K562 (cell line): ENCODE data around the gene CARMIL3. TPM values are rescaled to one million over a fixed set of nuclear protein-coding genes. Genes with fewer than 3 reads are reported as not detected.
"Not testable (repeated sequence)": the region's sequence is repeated elsewhere in the genome, so short reads cannot be mapped to it uniquely, and the experiment has no call there.

Experiments
- ATAC-seq: fragments of 200-7000 bp; cut with Tn5 transposase; 3 replicates; pipeline ENCODE4 v1.9.1; 2020; ENCODE audit warnings: moderate library complexity
- BruUV-seq: library from RNA; stranded (reverse); fragments of 400-500 nt; replicated peaks from 2 replicates; lab custom pipeline; 2021; lab: Mats Ljungman, UMichigan
- CTCF ChIA-PET: fragments of 300-600 bp; formaldehyde crosslinking; extraction: SDS; loops from one replicate; lab custom pipeline; 2021; ENCODE audit warnings: low intra/inter-chr PET ratio; lab: Yijun Ruan, JAX
- POLR2A ChIA-PET: fragments of 300-600, 350-650 bp; sonication (Branson Sonifier 250); formaldehyde crosslinking; extraction: SDS; loops from one replicate; lab custom pipeline; 2021; ENCODE audit warnings: antibody characterized with exemption, inconsistent platforms; lab: Yijun Ruan, JAX
- DNase-seq, 4 experiments: peaks; one replicate each; pipeline versions ENCODE4 v3.0.0 to v3.0.0-alpha.2; 2011 to 2018; ENCODE audit warnings: low spot score in 3 of 4, mixed read lengths in 3 of 4; ENCODE audit errors: extremely low read depth in 1 of 4
- FAIRE-seq: peaks from 2 replicates; lab custom pipeline; 2011; peaks lifted over from hg19 to GRCh38; lab: Jason Lieb, UNC
- H2AFZ ChIP-seq: 2 replicates; pipeline ENCODE4 v1.6.0; 2011; ENCODE audit warnings: low read depth, low read length, control low read depth, inconsistent platforms
- H3K27ac ChIP-seq: fragments of 200-600 bp; 3 replicates; pipeline ENCODE4 v1.8.0; 2011; ENCODE audit warnings: low read depth, mild to moderate bottlenecking, control low read depth, inconsistent platforms, low read length, moderate library complexity, mixed read lengths; ENCODE audit errors: extremely low read depth
- H3K27me3 ChIP-seq, 2 experiments: fragments of 300-600 bp in 1 of 2; 2 replicates in 1 of 2; 3 replicates in 1 of 2; pipeline versions ENCODE4 v1.6.0 to v1.8.0; 2011; ENCODE audit warnings: inconsistent platforms in 2 of 2, low read length in 2 of 2, mild to moderate bottlenecking in 1 of 2, mixed read lengths in 1 of 2, moderate library complexity in 1 of 2; ENCODE audit not compliant: control insufficient read depth in 2 of 2, insufficient read depth in 2 of 2
- H3K36me3 ChIP-seq: fragments of 300-600 bp; 3 replicates; pipeline ENCODE4 v1.8.0; 2011; ENCODE audit warnings: mild to moderate bottlenecking, low read length, inconsistent platforms; ENCODE audit not compliant: control insufficient read depth, insufficient read depth
- H3K4me1 ChIP-seq, 2 experiments: fragments of 200-600 bp in 1 of 2; replicated peaks in 1 of 2; 2 replicates in 1 of 2; 3 replicates in 1 of 2; pipeline versions ENCODE4 v1.5.1 to v1.8.0; 2011; ENCODE audit warnings: inconsistent platforms in 2 of 2, low read length in 2 of 2, mild to moderate bottlenecking in 1 of 2, mixed read lengths in 1 of 2, moderate library complexity in 1 of 2; ENCODE audit not compliant: control insufficient read depth in 2 of 2, insufficient read depth in 2 of 2
- H3K4me2 ChIP-seq: 2 replicates; pipeline ENCODE4 v1.6.1; 2011; ENCODE audit warnings: low read length, control low read depth, inconsistent platforms, mixed read lengths; ENCODE audit not compliant: insufficient read depth
- H3K4me3 ChIP-seq: fragments of 200-600 bp; sonication (generic), shearing (Covaris generic); 2 replicates; pipeline ENCODE4 v1.5.1; 2016; ENCODE audit warnings: control low read depth, inconsistent platforms
- H3K79me2 ChIP-seq: fragments of 200-600 bp; 3 replicates; pipeline ENCODE4 v1.8.0; 2011; ENCODE audit warnings: low read length, inconsistent platforms; ENCODE audit not compliant: control insufficient read depth, insufficient read depth
- H3K9ac ChIP-seq, 2 experiments: 2 replicates each; pipeline versions ENCODE4 v1.6.0 to v1.6.1; 2011; ENCODE audit warnings: low read depth in 2 of 2, low read length in 2 of 2, control low read depth in 1 of 2, inconsistent platforms in 1 of 2, mild to moderate bottlenecking in 1 of 2, mixed read lengths in 1 of 2; ENCODE audit not compliant: insufficient read depth in 1 of 2
- H3K9me1 ChIP-seq: one replicate; pipeline ENCODE4 v1.6.0; 2011; ENCODE audit warnings: inconsistent platforms, mild to moderate bottlenecking, low read length, moderate library complexity; ENCODE audit not compliant: control insufficient read depth, insufficient read depth
- H3K9me3 ChIP-seq: replicated peaks from 2 replicates; pipeline ENCODE4 v1.5.1; 2011; ENCODE audit warnings: low read depth, low read length, inconsistent platforms; ENCODE audit not compliant: control insufficient read depth, insufficient read depth
- H4K20me1 ChIP-seq: replicated peaks from 2 replicates; pipeline ENCODE4 v1.6.1; 2011; ENCODE audit warnings: low read length, inconsistent platforms, mixed read lengths; ENCODE audit not compliant: control insufficient read depth, insufficient read depth
- BRD9 ChIP-seq: fragments of 450-650 bp; IDR thresholded peaks from 2 replicates; pipeline ENCODE4 v1.6.1; 2018; ENCODE audit warnings: low read depth; ENCODE audit not compliant: partially characterized antibody
- WGBS: fragments of 100-300 bp; shearing (Covaris generic); methylation state at CpG from one replicate; pipeline ENCODE4 v1.1.6; 2016; ENCODE audit warnings: low coverage, mixed read lengths; ENCODE audit not compliant: insufficient coverage; ENCODE audit errors: missing lambda C conversion rate; 5-methylcytosine and 5-hydroxymethylcytosine counted together
- in situ Hi-C: fragments of 300-500 bp; cut with MboI; formaldehyde crosslinking; loops from 4 replicates; pipeline ENCODE4 v1.15.0; 2018; ENCODE audit warnings: inconsistent platforms, mixed read lengths
- intact Hi-C: fragments of 100-400 bp; cut with micrococcal nuclease; formaldehyde crosslinking; loops from 2 replicates; pipeline ENCODE4 v1.14.2; 2022
- polyA plus RNA-seq, 8 experiments: library from polyadenylated mRNA; depleted of rRNA in 4 of 8; stranded (reverse) in 5 of 8; unstranded in 3 of 8; fragments of >200 nt; fragmentation: Nextera tagmentation in 2 of 8; fragmentation: Illumina TruSeq in 1 of 8; extraction: Ambion mirVana in 2 of 8; extraction: Trizol in 1 of 8; gene quantifications; 2 replicates each; pipeline versions ENCODE4 v1.2.1 to v1.2.3, GENCODE V29; 2011 to 2014; ENCODE audit warnings: inconsistent platforms in 1 of 8, missing spikeins in 1 of 8
- total RNA-seq, 7 experiments: library from RNA; depleted of rRNA in 6 of 7; stranded (reverse); fragments of >200 nt in 6 of 7; fragmentation: Illumina TruSeq in 2 of 7; extraction: Trizol in 2 of 7; gene quantifications; 2 replicates each; pipeline versions ENCODE4 v1.2.1 to v1.2.3, GENCODE V29; 2011 to 2021; ENCODE audit warnings: low replicate concordance in 1 of 7
- TF ChIP-seq, protein P1 (sequence below), 3 experiments: IDR thresholded peaks in 2 of 3; conservative IDR thresholded peaks in 1 of 3; 2 replicates each; pipeline ENCODE4 v1.5.1; 2011 to 2012; ENCODE audit warnings: low read length in 3 of 3, mild to moderate bottlenecking in 3 of 3, control low read depth in 2 of 3, improper control_type of control experiment in 1 of 3, inconsistent platforms in 1 of 3, low read depth in 1 of 3, mixed read lengths in 1 of 3, moderate library complexity in 1 of 3; ENCODE audit not compliant: insufficient read depth in 2 of 3

CARMIL3 gene
- total and polyA plus RNA-seq, 9 of the 15 experiments (the other 6 are each of a cell fraction or from before 2014, with no cell fraction given), result 0.01 to 0.11 (median 0.05) TPM; not detected in 5

DNA sequence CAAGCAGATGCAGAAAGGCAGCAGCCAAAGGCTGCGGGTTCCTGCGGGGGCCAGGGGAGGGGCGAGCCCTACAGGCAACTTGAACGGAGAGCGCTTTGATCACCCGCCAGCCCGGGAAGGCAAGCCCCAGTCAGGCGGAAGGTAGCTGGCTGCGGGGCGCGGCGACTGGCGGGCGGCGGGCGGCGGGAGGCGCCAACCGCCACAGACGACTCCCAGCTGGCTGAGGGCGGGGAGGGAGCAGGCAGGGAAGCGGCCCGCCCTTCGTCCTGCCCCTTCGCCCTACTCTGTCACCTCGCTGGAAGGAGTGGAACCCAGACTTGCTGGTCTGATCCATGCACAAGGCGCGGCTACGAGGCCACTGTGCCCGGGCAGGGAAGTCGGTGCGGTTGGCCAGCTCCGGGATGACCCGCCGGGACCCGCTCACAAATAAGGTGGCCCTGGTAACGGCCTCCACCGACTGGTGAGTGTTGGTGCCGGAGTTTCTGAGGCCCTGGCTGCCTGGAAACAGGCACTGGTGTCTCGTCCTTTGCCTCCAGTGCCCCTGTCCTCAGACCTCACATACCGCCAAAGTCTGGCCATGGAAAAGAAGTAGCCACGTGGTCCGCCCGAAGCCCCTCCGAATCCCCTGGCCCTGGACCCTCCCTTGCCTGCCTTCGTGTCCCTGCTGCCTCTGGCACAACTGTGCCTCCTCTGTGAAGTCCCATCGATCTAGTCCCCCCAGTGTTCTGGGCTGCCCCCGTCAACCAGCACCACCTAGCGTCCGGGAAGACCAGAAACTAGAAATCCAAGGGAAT, 15.4 kb upstream of the CARMIL3 start:
- no TSS peak for BruUV-seq
- in situ Hi-C loops (no loop called here), intact Hi-C loops (no loop called here)
- TF ChIP-seq, protein P1, sequence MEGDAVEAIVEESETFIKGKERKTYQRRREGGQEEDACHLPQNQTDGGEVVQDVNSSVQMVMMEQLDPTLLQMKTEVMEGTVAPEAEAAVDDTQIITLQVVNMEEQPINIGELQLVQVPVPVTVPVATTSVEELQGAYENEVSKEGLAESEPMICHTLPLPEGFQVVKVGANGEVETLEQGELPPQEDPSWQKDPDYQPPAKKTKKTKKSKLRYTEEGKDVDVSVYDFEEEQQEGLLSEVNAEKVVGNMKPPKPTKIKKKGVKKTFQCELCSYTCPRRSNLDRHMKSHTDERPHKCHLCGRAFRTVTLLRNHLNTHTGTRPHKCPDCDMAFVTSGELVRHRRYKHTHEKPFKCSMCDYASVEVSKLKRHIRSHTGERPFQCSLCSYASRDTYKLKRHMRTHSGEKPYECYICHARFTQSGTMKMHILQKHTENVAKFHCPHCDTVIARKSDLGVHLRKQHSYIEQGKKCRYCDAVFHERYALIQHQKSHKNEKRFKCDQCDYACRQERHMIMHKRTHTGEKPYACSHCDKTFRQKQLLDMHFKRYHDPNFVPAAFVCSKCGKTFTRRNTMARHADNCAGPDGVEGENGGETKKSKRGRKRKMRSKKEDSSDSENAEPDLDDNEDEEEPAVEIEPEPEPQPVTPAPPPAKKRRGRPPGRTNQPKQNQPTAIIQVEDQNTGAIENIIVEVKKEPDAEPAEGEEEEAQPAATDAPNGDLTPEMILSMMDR (IDR thresholded peaks at IDR 0.05 in 2 of 3, conservative IDR thresholded peaks at IDR 0.05 in 1 of 3; ENCODE audit: insufficient read depth in 2 of 3, low read depth in 1 of 3, low read length in 3 of 3), result peak in 1 of 3 experiments; percentile 19; a peak in 1 of 6 replicates
- no peak for TF ChIP-seq BRD9
- H3K27ac ChIP-seq, result no peak overlapping the region
- FAIRE-seq (no peak), DNase-seq (no peak), ATAC-seq (no peak)
- H3K27me3 ChIP-seq, result no peaks in the 10 kb centered on the region
- no peaks in the 10 kb centered on the region for H3K36me3 ChIP-seq
- no peak overlapping the region for H3K4me3 ChIP-seq
- no peak overlapping the region for H2AFZ ChIP-seq
- H3K4me2 ChIP-seq, result no peak overlapping the region
- no peaks in the 10 kb centered on the region; the same call in none of the 2 replicates for H3K9me3 ChIP-seq
- 45% methylated on average over 23 of the region's 50 CpGs for WGBS
- H3K9ac ChIP-seq, result no peak overlapping the region
- ChIA-PET CTCF (no interaction called here), POLR2A (no interaction called here)
- no peaks in the 10 kb centered on the region for H3K79me2 ChIP-seq
- no peaks in the 10 kb centered on the region for H4K20me1 ChIP-seq
- H3K4me1 ChIP-seq, result peaks cover 0 to 4% of the 10 kb centered on the region in 2 experiments; a peak in 2 of 5 replicates
- H3K9me1 ChIP-seq, result no peaks in the 10 kb centered on the region

DNA sequence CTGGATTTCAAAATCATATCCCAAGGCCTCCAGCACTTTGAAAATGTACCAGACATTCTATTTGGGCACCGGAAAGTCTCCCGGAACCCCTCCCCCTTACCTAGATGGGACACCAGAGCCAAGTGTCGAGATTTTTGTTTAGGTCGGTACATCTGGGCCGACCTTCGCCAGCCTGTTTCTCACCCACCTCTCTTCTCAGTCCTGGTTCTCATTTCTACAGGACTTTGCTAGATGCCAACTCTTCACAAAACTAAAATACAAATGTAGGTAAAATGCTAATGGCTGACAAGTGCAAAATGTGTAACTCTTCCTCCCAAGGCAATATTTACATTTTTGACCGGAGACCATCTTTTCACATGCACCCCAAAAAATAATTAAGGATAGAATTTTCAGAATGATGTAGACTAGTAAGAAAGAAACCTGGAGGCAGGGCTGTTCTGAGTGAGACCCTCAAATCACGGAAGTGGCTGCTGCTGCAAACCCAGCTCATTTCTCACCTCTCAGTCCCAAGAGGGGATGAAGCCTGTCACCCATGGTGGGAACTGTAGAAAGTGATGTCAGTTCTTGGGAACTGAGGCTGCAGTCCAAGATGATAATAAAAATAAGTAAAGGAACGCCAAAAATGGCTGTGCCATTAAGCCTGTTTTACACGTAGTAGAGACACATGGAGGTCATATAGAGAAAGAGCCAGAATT, 14.7 kb upstream of the CARMIL3 start:
- ATAC-seq, H2AFZ ChIP-seq, POLR2A ChIA-PET, H3K27ac ChIP-seq, intact Hi-C loops, FAIRE-seq, H3K4me3 ChIP-seq, H3K9me3 ChIP-seq, CTCF ChIA-PET, H3K4me2 ChIP-seq, in situ Hi-C loops, H3K36me3 ChIP-seq, H3K27me3 ChIP-seq, H3K9me1 ChIP-seq, H3K79me2 ChIP-seq, H3K4me1 ChIP-seq, H3K9ac ChIP-seq, DNase-seq, H4K20me1 ChIP-seq, BruUV-seq: not testable (repeated sequence)
- 38% methylated on average over 8 of the region's 10 CpGs for WGBS
